Fibroblast of gingiva (primary cell): ENCODE data around the gene TRIM32.

Source experiments
- DNase-seq: peaks from one replicate; pipeline ENCODE4 v3.0.0-alpha.2; 2011; ENCODE audit warnings: low read depth

TRIM32 gene

GRCh38 chr9:116705531-116705930, 18.4 kb downstream of the TRIM32 start:
- no peak for DNase-seq

DNA sequence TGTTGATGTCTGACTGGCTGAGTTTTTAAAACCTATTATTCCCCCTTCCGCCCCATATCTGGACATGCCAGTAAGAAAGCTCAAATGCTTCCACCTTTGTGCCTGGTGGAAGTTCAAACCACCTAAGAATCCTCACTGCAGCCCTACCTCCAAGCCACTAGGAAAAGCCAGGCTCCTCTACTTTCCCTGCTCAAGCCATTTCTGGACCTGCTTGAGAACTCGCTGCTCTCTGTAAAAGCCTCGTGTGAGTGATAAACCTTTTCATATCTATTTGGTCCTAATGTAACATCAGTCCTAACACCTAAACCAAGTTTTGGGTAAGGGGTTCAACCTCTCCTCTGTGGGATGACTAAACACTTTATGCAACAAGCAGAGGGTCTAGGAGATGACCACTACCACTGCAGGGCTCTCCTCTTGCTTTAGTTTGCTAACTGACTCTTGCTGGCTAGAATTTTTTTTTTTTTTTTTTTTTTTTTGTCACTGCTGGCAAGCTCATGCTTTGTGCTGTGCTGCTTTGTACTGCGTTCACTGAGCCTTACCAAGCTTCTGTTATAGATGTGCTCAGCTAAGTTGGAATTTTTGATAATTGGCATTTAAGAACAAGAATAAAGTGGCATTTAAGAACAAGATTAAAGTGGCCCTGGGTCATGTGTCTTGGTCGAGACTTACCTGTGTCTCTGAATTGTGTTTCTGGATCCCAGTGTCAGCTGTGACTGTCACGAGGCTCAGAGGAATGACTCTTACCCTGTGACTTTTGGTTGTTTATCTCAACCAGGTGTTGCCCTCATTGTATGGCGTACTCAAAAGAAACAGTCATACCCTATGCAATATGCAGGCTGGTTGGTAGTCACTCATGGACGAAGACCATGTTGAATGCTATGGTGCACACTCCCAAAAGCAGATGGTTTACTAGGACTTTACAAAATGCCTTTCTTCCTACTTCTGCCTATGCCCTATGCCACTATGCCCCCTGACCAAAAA, 19.5 kb downstream of the TRIM32 start:
- no peak for DNase-seq

- DNase-seq, result no peak
These were observed 25.7 kb downstream of the TRIM32 start for GRCh38 chr9:116712781-116713180.

DNA sequence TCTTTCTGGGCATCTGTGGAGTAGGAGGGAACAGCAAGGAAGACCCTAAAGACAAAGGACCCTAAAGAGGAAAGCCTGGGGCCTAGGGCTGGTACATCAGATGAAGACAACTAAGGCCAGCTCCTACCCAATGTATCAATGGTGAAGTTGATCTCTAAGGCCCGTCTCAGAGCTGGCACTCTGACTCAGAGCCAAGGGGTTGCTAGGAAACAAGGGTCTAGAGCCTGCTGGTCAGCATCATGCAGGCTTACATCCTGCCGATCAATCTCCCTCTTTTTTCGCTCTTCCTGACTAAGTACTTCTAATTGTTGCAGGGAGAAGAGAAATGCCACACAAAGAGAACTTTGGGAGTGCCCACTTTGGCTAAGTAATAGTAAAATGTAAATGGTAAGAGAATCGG, 26.2 kb downstream of the TRIM32 start:
- no peak for DNase-seq

DNA sequence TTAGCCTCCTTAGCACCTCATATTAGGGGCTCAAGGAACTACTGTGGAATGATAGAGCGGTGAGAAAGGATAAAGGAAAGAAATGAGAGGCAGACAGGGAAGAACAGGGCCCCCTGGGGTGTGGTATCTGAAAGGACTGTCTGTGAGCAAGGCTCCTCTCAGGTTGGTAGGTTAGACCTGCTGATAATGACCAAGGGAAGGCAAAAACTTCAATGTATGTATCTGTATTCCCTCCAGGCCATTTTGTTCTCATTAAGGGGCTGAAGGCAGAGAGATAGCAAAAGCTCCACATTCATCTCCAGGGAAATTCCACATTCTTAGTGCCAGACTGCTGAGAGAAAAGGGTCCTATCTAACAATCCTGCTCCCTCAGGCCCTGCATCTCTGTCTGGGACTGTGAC, 28.6 kb downstream of the TRIM32 start:
- no peak for DNase-seq

GRCh38 chr9:116716438-116716837, 29.3 kb downstream of the TRIM32 start:
- no peak for DNase-seq

DNA sequence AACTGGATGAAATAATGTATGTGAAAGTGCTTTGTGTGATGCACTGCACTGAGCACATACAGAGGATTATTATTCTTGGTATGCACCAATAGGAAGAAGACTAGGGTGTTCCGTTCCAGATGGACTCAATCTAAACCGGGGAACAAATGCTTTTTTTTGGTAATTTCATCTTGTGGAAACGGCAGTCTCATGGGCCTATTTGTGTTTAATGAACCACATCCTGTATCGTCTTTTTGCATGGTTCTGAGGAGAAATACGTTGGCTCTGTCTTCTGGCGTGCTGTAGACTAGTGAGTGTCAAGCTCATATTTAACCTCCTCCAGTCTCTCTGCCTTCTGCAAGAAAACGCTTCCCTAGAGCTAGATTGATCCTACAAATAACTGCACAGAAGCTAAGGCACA, 30.0 kb downstream of the TRIM32 start:
- peak; percentile 80 for DNase-seq

- DNase-seq, result no peak
These were observed 31.0 kb downstream of the TRIM32 start for GRCh38 chr9:116718111-116718510.

GRCh38 chr9:116720111-116720510, 33.0 kb downstream of the TRIM32 start:
- DNase-seq, result no peak

GRCh38 chr9:116721411-116721810, 34.3 kb downstream of the TRIM32 start:
- no peak for DNase-seq

DNA sequence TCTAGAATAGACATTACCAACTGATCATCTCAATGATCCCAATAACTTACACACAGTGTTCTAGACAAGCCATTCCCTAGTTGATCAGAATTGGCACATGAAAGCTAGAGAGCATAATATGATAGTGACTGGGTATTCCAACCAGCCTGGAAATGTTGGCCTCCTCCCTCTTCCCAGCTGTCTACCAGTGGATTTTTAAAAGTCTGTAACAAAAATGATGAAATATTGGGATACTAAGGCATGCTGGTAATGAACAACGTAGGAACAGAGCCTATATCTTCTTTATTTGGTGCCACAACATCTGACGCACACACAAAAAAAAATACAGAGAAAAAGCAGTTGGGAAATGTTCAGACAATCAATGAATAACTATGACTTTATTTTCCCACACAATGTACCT, 34.8 kb downstream of the TRIM32 start:
- DNase-seq, result no peak

DNA sequence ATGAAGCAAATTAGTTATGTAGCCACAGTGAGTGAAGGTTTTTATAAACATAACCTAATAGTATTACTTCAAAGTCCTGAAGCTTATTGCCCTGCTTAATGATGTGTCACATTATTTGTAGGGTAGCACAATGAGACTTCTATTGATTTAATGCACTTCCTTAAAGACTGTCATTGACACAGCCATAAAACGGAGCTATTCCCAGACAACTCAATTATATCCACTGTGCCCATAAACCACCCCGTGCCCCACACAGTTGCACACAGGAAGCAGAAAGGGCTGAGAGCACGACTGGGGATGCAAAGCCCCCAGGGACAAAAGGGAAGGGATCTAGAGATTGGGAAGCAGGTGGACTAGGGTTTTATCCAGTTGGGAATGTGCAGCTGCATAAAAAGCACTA, 37.0 kb downstream of the TRIM32 start:
- no peak for DNase-seq

- no peak for DNase-seq
These were observed 39.5 kb downstream of the TRIM32 start for GRCh38 chr9:116726602-116727001.

DNA sequence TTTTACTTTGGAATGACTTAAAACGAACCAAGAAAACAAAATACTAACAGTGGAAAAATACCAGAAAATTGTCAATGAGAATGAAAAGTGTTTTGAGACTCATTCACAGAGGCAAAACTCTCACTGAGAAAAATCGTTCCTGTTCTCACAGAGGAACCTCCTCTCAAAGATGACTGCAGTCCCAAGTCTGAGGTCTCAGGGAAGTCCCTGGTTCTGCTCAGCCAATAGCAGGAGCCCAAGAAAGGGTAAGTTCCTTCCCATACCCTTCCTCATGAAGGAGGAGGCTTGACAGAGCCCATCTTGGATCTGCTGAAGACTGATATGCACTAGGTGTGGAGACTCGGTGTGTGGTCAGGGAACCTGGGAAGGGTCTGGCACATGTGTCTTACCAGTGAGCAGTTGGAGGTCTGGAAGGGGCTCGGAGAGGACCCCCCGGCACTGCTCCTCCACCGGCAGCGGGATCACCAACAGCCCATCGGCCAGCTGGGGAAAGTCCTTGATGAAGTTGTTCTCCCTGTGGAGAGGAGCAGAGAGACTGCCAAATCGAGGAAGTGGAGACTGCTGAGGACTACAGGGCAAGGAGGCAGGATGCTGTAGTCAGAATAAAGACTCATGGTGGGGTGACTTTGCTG, 46.0 kb downstream of the TRIM32 start:
- no peak for DNase-seq

- DNase-seq, result no peak
These were observed 49.5 kb downstream of the TRIM32 start for GRCh38 chr9:116736399-116737151.

DNA sequence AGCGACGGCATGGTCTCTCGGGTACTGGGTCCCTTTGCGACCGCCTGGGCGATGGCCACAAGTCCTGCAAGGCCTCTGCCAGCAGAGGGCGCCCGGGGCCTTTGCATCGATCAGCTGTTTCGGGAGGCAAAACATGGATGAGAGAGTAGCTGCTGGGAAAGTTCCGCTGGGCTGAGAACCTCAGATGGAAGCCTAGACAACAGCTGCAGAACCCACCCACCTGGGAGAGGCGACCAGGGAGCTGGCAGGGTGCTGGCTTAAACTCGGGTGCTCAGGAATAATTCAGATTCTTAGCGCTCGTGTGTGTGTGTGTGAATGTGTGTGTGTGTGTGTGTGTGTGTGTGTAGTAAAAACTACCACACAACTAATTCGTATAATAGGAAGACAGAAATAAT, 50.0 kb downstream of the TRIM32 start:
- DNase-seq, result peak; percentile 48

- no peak for DNase-seq
These were observed 54.1 kb downstream of the TRIM32 start for GRCh38 chr9:116741086-116741740.

DNA sequence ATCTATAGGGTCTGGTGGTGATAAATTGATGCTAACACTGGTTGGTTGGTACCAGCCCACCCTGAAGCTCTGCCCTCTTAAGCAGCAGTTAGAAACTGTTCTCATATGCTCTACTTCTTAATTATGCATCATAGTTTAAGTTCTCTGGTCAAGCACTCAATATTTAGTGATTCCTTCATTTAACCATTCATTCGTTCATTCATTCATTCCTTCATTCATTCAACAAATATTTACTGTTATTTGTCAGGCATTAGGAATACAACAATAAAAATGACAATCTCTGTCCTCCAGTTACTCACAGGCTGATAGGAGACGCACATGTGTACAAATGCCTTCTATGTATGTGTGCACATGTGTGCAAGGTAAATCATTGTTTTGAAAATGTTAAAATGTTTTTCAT, 54.6 kb downstream of the TRIM32 start:
- DNase-seq, result no peak

DNA sequence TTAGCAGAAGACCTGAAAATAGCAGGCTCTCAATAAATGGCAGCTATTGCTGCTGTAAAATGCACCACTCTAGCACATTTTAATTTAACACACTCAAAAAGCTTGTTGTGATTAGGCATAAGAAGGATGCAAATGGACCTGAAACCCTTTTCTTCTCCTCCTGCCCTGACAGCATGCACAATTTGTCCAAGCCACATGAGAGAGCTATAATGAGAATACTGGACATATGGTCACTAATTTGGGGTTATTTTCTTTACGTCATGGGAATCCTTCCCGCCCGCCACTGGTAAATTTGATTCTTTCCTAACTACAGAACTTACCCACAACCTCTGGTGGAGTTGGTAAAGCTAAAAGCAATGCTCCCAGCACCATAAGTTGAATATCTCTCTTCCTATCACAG, 62.1 kb downstream of the TRIM32 start:
- no peak for DNase-seq

- DNase-seq, result no peak
These were observed 62.7 kb downstream of the TRIM32 start for GRCh38 chr9:116749772-116750171.

GRCh38 chr9:116750510-116750909, 63.4 kb downstream of the TRIM32 start:
- no peak for DNase-seq
